HepG2 (cell line): Measurements from ENCODE around the gene ACVR1C. TPM values are rescaled to one million over a fixed set of nuclear protein-coding genes. Genes with fewer than 3 reads are reported as not detected.

ENCODE experiments used
- ATAC-seq: fragments of 200-7000 bp; cut with Tn5 transposase; 3 replicates; pipeline ENCODE4 v1.9.1; 2020; ENCODE audit warnings: mild to moderate bottlenecking, moderate library complexity
- BruUV-seq: library from RNA; stranded (reverse); fragments of 400-500 nt; replicated peaks from 2 replicates; lab custom pipeline; 2021; lab: Mats Ljungman, UMichigan
- CTCF ChIA-PET: fragments of 300-600 bp; formaldehyde crosslinking; extraction: SDS; loops from one replicate; lab custom pipeline; 2021; ENCODE audit warnings: low total read pairs, inconsistent platforms, low intra/inter-chr PET ratio; lab: Yijun Ruan, JAX
- POLR2A ChIA-PET: fragments of 350-600 bp; sonication (Branson Sonifier 250); formaldehyde crosslinking; loops from one replicate; lab custom pipeline; 2020; ENCODE audit warnings: antibody characterized with exemption, inconsistent platforms; lab: Yijun Ruan, JAX
- DNase-seq: peaks from one replicate; pipeline ENCODE4 v3.0.0-alpha.2; 2015; ENCODE audit warnings: low spot score
- FAIRE-seq: peaks from 3 replicates; lab custom pipeline; 2011; peaks lifted over from hg19 to GRCh38; lab: Jason Lieb, UNC
- H2AFZ ChIP-seq: one replicate; pipeline ENCODE4 v1.6.1; 2011; ENCODE audit warnings: low read length, inconsistent platforms
- H3K27ac ChIP-seq: fragments of 300-600 bp; 3 replicates; pipeline ENCODE4 v1.8.0; 2011; ENCODE audit warnings: mixed run types, mild to moderate bottlenecking, mixed read lengths, low read length, inconsistent platforms; ENCODE audit not compliant: insufficient read depth; ENCODE audit errors: extremely low read length
- H3K27me3 ChIP-seq, 2 experiments: fragments of 200-600 bp in 1 of 2; 2 replicates in 1 of 2; 3 replicates in 1 of 2; pipeline versions ENCODE4 v1.6.0 to v1.8.0; 2011; ENCODE audit warnings: low read length in 2 of 2, mild to moderate bottlenecking in 2 of 2, moderate library complexity in 2 of 2, inconsistent platforms in 1 of 2; ENCODE audit not compliant: insufficient read depth in 2 of 2, control insufficient read depth in 1 of 2
- H3K36me3 ChIP-seq, 2 experiments: fragments of 200-600 bp in 1 of 2; replicated peaks in 1 of 2; 2 replicates in 1 of 2; 3 replicates in 1 of 2; pipeline versions ENCODE4 v1.5.1 to v1.8.0; 2011; ENCODE audit warnings: low read length in 2 of 2, inconsistent platforms in 1 of 2; ENCODE audit not compliant: insufficient read depth in 2 of 2, control insufficient read depth in 1 of 2
- H3K4me1 ChIP-seq: 2 replicates; pipeline ENCODE4 v1.5.1; 2012; ENCODE audit warnings: low read length, inconsistent platforms; ENCODE audit not compliant: insufficient read depth
- H3K4me2 ChIP-seq: 2 replicates; pipeline ENCODE4 v1.6.0; 2011; ENCODE audit warnings: low read depth, low read length, inconsistent platforms
- H3K4me3 ChIP-seq, 3 experiments: fragments of 200-600 bp in 1 of 3; sonication (generic), shearing (Covaris generic) in 1 of 3; replicated peaks in 1 of 3; 2 replicates each; pipeline ENCODE4 v1.5.1; 2011 to 2016; ENCODE audit warnings: low read length in 3 of 3, inconsistent platforms in 2 of 3, low read depth in 2 of 3, mild to moderate bottlenecking in 2 of 3, control low read depth in 1 of 3, mixed read lengths in 1 of 3; ENCODE audit not compliant: insufficient read depth in 1 of 3
- H3K79me2 ChIP-seq: one replicate; pipeline ENCODE4 v1.6.1; 2011; ENCODE audit warnings: low read length, inconsistent platforms; ENCODE audit not compliant: insufficient read depth
- H3K9ac ChIP-seq: 2 replicates; pipeline ENCODE4 v1.6.0; 2011; ENCODE audit warnings: mild to moderate bottlenecking, low read depth, low read length, inconsistent platforms; ENCODE audit not compliant: insufficient read depth
- H3K9me3 ChIP-seq: 2 replicates; pipeline ENCODE4 v1.5.1; 2012; ENCODE audit warnings: mild to moderate bottlenecking, low read length
- H4K20me1 ChIP-seq: 2 replicates; pipeline ENCODE4 v1.6.0; 2011; ENCODE audit warnings: inconsistent platforms, mild to moderate bottlenecking, low read length, moderate library complexity; ENCODE audit not compliant: insufficient read depth
- ATF5 ChIP-seq: sonication (generic); formaldehyde crosslinking; IDR thresholded peaks from 2 replicates; pipeline ENCODE4 v1.4.0; 2020; ENCODE audit warnings: mild to moderate bottlenecking, low read depth, missing genetic modification reagents
- CEBPG ChIP-seq: IDR thresholded peaks from 2 replicates; pipeline ENCODE4 v1.6.1; 2016
- JUN ChIP-seq: sonication (generic); formaldehyde crosslinking; IDR thresholded peaks from 2 replicates; pipeline ENCODE4 v1.4.0; 2020; ENCODE audit warnings: mild to moderate bottlenecking, missing genetic modification reagents
- KAT8 ChIP-seq: IDR thresholded peaks from 2 replicates; pipeline ENCODE4 v1.6.1; 2016; ENCODE audit warnings: missing genetic modification reagents, missing compliant biosample characterization
- KDM5B ChIP-seq: sonication (generic); formaldehyde crosslinking; IDR thresholded peaks from 2 replicates; pipeline ENCODE4 v1.4.0; 2020; ENCODE audit warnings: missing genetic modification reagents, mild to moderate bottlenecking, borderline replicate concordance
- MXD4 ChIP-seq: IDR thresholded peaks from 2 replicates; pipeline ENCODE4 v1.6.1; 2016; ENCODE audit warnings: mild to moderate bottlenecking, missing biosample characterization, missing genetic modification reagents
- PCBP2 ChIP-seq: fragments of 200-400 bp; formaldehyde crosslinking; optimal IDR thresholded peaks from 2 replicates; pipeline ENCODE3; 2018; ENCODE audit warnings: low read length, low read depth; ENCODE audit not compliant: poor library complexity, severe bottlenecking
- SAFB2 ChIP-seq: sonication (generic); formaldehyde crosslinking; IDR thresholded peaks from 2 replicates; pipeline ENCODE4 v1.5.1; 2020; ENCODE audit warnings: missing genetic modification reagents, low read depth, mild to moderate bottlenecking, borderline replicate concordance
- SCMH1 ChIP-seq: sonication (generic); formaldehyde crosslinking; IDR thresholded peaks from 2 replicates; pipeline ENCODE4 v1.9.0; 2021; ENCODE audit warnings: missing genetic modification reagents, mild to moderate bottlenecking, borderline replicate concordance
- TFDP1 ChIP-seq: IDR thresholded peaks from 2 replicates; pipeline ENCODE4 v1.6.1; 2016; ENCODE audit warnings: missing compliant biosample characterization, missing genetic modification reagents, borderline replicate concordance
- THAP8 ChIP-seq: sonication (generic); formaldehyde crosslinking; IDR thresholded peaks from 2 replicates; pipeline ENCODE4 v1.5.1; 2020; ENCODE audit warnings: missing genetic modification reagents, mild to moderate bottlenecking, borderline replicate concordance
- ZMAT3 ChIP-seq: sonication (generic); formaldehyde crosslinking; conservative IDR thresholded peaks from 2 replicates; pipeline ENCODE4 v1.7.0; 2021; ENCODE audit warnings: missing genetic modification reagents
- ZNF343 ChIP-seq: sonication (generic); formaldehyde crosslinking; IDR thresholded peaks from 2 replicates; pipeline ENCODE4 v1.4.0; 2020; ENCODE audit warnings: mild to moderate bottlenecking, missing genetic modification reagents
- ZNF543 ChIP-seq: sonication (generic); formaldehyde crosslinking; IDR thresholded peaks from 2 replicates; pipeline ENCODE4 v1.4.0; 2020; ENCODE audit warnings: mild to moderate bottlenecking, missing genetic modification reagents
- ZNF713 ChIP-seq: sonication (generic); formaldehyde crosslinking; IDR thresholded peaks from 2 replicates; pipeline ENCODE4 v1.4.0; 2020; ENCODE audit warnings: mild to moderate bottlenecking, missing genetic modification reagents
- WGBS: methylation state at CpG from one replicate; pipeline ENCODE4 v1.1.6; 2017; ENCODE audit warnings: low lambda C conversion rate; 5-methylcytosine and 5-hydroxymethylcytosine counted together
- in situ Hi-C: cut with HindIII; loops from 2 replicates; pipeline ENCODE4 v1.10.0; 2017; ENCODE audit warnings: low pct_unique_long_range_greater_than_20kb; ENCODE audit not compliant: extremely low pct_ligation_motif_present
- intact Hi-C: fragments of 100-400 bp; cut with micrococcal nuclease; formaldehyde crosslinking; loops from one replicate; pipeline ENCODE4 v1.10.0; 2022; ENCODE audit not compliant: unreplicated experiment
- polyA plus RNA-seq, 8 experiments: library from polyadenylated mRNA; depleted of rRNA in 3 of 8; stranded (reverse) in 7 of 8; unstranded in 1 of 8; fragments of >200 nt; fragmentation: Illumina TruSeq in 4 of 8; extraction: Trizol in 4 of 8; gene quantifications; 2 replicates each; pipeline versions ENCODE4 v1.2.1 to v1.2.3, GENCODE V29; 2011 to 2016; ENCODE audit warnings: low read depth in 4 of 8, missing spikeins in 1 of 8, mixed read lengths in 1 of 8; ENCODE audit not compliant: insufficient read depth in 1 of 8
- total RNA-seq, 5 experiments: library from RNA; depleted of rRNA; stranded (reverse); fragments of >200 nt; fragmentation: Illumina TruSeq; extraction: Trizol; gene quantifications; 2 replicates each; pipeline ENCODE4 v1.2.3, GENCODE V29; 2016; ENCODE audit warnings: low read depth in 1 of 5
- TF ChIP-seq, protein P1 (sequence below): sonication (generic); formaldehyde crosslinking; IDR thresholded peaks from 2 replicates; pipeline ENCODE4 v1.9.0; 2021; ENCODE audit warnings: mild to moderate bottlenecking, missing genetic modification reagents

Gene ACVR1C
- total and polyA plus RNA-seq, 2 of the 13 experiments (the other 11 are each of a cell fraction or from before 2014, with no cell fraction given): 0.05 to 1.0 TPM

DNA sequence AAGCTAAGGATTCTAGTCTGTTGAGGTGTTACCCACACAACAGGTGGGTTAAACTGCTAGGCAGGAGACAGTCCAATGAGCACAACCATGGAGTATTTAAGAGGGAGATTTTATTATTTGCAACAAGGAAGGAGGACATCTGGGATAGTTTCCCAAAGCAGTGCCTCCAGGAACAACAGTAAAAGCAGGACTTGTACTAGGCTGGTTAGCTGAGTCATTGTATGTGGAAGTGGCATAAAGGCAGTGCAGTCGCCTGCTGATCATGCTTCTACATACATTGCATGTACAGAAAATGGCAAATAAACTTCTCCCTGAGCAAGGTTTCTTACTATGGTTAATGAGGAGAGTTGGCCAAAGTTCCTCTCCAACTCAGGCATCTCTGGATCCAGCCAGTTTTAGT, 138.7 kb downstream of the ACVR1C start:
- H3K4me2 ChIP-seq: no peak overlapping the region
- intact Hi-C loops: no loop called here
- H3K36me3 ChIP-seq: no peaks in the 10 kb centered on the region
- no peaks in the 10 kb centered on the region for H3K9me3 ChIP-seq
- H3K79me2 ChIP-seq: no peaks in the 10 kb centered on the region
- no peak overlapping the region for H3K27ac ChIP-seq
- no peaks in the 10 kb centered on the region for H3K27me3 ChIP-seq
- POLR2A ChIA-PET: no interaction called here
- BruUV-seq: no TSS peak
- FAIRE-seq: no peak
- no peaks in the 10 kb centered on the region for H4K20me1 ChIP-seq
- no peak overlapping the region for H3K4me3 ChIP-seq
- H2AFZ ChIP-seq: no peak overlapping the region
- no peaks in the 10 kb centered on the region for H3K4me1 ChIP-seq
- no peak for ATAC-seq
- no peak for DNase-seq
- 0% methylated on average over 1 of the region's 1 CpG for WGBS
- in situ Hi-C loops: loop anchor here (5.0 to 25.0 kb wide), 2 partner anchors 272 to 517 kb away; no protein-coding TSS in a partner anchor
- CTCF ChIA-PET: no interaction called here
- H3K9ac ChIP-seq: no peak overlapping the region
- TF ChIP-seq ZNF543 (CRISPR knock-in tag) (no peak), CEBPG (CRISPR knock-in tag) (no peak), KAT8 (CRISPR knock-in tag) (no peak), JUN (CRISPR knock-in tag) (no peak), TFDP1 (no peak), SAFB2 (CRISPR knock-in tag) (no peak), THAP8 (CRISPR knock-in tag) (no peak), SCMH1 (no peak), ZNF713 (no peak), PCBP2 (no peak), ATF5 (CRISPR knock-in tag) (no peak), ZNF343 (no peak), KDM5B (CRISPR knock-in tag) (no peak), ZMAT3 (CRISPR knock-in tag) (no peak), MXD4 (CRISPR knock-in tag) (no peak)
- TF ChIP-seq, protein P1, sequence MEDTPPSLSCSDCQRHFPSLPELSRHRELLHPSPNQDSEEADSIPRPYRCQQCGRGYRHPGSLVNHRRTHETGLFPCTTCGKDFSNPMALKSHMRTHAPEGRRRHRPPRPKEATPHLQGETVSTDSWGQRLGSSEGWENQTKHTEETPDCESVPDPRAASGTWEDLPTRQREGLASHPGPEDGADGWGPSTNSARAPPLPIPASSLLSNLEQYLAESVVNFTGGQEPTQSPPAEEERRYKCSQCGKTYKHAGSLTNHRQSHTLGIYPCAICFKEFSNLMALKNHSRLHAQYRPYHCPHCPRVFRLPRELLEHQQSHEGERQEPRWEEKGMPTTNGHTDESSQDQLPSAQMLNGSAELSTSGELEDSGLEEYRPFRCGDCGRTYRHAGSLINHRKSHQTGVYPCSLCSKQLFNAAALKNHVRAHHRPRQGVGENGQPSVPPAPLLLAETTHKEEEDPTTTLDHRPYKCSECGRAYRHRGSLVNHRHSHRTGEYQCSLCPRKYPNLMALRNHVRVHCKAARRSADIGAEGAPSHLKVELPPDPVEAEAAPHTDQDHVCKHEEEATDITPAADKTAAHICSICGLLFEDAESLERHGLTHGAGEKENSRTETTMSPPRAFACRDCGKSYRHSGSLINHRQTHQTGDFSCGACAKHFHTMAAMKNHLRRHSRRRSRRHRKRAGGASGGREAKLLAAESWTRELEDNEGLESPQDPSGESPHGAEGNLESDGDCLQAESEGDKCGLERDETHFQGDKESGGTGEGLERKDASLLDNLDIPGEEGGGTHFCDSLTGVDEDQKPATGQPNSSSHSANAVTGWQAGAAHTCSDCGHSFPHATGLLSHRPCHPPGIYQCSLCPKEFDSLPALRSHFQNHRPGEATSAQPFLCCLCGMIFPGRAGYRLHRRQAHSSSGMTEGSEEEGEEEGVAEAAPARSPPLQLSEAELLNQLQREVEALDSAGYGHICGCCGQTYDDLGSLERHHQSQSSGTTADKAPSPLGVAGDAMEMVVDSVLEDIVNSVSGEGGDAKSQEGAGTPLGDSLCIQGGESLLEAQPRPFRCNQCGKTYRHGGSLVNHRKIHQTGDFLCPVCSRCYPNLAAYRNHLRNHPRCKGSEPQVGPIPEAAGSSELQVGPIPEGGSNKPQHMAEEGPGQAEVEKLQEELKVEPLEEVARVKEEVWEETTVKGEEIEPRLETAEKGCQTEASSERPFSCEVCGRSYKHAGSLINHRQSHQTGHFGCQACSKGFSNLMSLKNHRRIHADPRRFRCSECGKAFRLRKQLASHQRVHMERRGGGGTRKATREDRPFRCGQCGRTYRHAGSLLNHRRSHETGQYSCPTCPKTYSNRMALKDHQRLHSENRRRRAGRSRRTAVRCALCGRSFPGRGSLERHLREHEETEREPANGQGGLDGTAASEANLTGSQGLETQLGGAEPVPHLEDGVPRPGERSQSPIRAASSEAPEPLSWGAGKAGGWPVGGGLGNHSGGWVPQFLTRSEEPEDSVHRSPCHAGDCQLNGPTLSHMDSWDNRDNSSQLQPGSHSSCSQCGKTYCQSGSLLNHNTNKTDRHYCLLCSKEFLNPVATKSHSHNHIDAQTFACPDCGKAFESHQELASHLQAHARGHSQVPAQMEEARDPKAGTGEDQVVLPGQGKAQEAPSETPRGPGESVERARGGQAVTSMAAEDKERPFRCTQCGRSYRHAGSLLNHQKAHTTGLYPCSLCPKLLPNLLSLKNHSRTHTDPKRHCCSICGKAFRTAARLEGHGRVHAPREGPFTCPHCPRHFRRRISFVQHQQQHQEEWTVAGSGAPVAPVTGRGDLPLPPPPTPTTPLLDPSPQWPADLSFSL (CRISPR knock-in tag): no peak
